Epithelial cell of prostate (primary cell): ENCODE results near the gene SDK1.

ENCODE experiments used
- DNase-seq: peaks from one replicate; pipeline ENCODE4 v3.0.0-alpha.2; 2011; ENCODE audit warnings: low read depth, low spot score
- H3K27ac ChIP-seq: fragments of 450-650 bp; 2 replicates; pipeline ENCODE4 v1.5.1; 2017; ENCODE audit warnings: mild to moderate bottlenecking

The SDK1 gene

DNA sequence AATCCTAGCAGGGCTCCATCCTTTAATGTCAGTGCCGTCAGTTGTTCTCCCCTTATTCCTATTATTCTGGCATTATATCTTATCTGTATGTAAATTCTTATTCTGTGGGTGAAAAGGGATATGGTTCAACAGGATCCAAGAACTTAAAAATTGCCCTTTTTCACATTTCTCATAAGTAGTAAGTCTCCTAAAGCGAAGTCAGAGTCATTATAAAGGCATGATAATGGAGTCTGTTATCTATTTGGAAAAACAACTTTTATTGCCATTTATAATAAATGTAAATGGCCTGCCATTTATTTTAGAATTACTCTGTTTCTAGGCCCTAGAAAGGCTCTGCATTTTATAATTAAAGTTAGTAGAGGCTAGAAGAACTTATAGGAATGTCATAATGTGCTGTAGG is 31.3 kb downstream of the SDK1 start:
- DNase-seq: no peak
- no peak overlapping the region for H3K27ac ChIP-seq

DNA sequence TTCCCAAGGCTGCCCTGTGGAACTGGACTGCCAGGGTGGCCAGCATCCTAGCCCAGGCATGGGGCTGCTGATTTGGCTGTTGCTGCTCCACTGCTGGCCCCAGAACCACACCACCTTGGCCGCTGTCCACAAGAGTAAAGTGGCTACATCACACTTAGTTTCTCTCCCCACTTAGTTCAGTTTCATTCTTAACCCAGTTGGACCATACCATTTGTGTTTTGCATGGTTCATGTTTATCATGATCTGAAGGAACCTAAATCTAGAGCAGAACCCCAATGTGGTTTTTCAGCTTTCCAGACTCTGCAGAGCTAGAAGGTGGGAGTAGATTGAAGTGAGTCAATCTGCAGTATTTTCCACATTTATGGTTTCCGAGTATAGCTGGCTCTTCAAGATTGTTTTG is 32.8 kb downstream of the SDK1 start:
- no peak overlapping the region for H3K27ac ChIP-seq
- DNase-seq: no peak

DNA sequence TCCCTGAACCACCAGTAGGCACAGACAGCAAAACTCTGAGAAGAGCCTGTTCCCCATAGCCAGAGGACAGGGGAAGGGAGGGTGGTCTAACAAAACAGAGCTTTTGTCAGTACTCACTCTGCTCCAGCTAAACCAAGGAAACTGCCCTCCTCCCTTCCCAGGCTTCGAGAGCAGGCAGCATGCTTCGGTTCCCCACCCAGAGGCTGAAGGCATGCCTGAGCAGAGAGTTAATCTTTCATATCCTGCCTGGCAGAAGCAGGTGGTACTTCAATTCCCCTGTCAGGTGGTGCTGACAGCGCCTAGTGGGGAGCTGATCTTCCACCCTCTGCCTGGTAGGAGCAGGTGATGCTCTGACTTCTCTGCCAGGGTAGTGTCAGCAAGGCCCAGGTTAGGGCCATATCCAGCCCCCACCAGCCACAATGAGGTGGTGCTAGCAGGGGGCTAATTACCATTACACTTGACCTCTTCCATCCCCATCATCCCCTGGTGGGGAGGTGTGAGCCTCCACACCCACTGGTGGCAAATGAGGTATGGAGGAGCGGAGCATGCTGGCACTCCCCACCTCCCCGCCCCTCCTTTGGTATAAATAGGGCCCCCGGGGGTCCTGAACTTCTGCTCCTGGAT is 35.1 kb downstream of the SDK1 start:
- no peak overlapping the region for H3K27ac ChIP-seq
- DNase-seq: no peak

DNA sequence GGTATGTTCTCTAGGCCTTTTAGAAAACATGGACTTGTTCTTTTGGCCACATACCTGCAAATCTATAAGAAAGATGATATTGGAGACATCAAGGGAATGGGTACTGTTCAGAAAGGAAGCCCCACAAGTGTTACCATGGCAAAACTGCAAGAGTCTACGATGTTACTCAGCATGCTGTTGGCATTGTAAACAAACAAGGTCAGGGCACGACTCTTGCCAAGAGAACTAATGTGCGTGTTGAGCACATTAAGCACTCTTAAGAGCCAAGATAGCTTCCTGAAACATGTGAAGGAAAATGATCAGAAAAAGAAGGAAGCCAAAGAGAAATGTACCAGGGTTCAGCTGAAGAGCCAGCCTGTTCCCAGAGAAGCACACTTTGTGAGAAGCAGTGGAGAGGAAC is 37.1 kb downstream of the SDK1 start:
- no peak for DNase-seq
- no peak overlapping the region for H3K27ac ChIP-seq

DNA sequence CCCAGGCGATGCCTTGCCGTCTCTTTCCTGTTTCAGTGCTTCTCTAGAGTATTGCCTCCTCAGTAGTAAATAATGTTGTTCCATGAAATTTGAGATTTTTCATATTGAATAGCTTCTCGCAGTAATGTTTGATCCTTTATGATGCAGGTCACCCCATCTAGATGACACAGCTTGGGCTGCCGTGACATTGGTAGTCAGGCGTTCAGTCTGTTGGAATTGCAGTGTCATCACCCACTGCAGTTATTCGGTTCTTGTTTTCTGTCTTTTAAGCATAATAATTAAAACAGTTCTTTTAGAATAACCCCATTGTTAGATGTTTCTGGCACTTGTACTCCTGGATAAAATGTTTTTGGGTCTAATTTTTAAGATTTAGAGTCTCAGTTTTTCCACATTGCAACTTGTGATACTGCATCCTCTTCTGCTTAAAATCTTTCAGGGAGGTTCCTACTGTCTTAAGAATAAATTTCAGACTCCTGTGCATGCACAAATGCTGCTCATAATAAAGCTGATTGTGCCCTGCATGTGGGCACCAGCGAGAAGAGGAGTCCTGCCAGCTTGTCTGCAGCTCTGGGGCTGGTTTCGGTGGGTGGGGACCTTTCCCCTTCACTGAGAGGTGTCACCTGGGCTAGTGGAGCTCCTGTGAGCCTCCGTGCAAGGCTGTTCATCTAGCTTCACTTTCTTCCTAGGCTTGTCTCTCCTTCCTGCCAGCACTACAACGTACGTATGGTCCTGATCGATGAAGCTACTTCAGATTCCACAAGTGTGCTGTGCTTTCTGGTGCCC is 44.8 kb downstream of the SDK1 start:
- no peak for DNase-seq

DNA sequence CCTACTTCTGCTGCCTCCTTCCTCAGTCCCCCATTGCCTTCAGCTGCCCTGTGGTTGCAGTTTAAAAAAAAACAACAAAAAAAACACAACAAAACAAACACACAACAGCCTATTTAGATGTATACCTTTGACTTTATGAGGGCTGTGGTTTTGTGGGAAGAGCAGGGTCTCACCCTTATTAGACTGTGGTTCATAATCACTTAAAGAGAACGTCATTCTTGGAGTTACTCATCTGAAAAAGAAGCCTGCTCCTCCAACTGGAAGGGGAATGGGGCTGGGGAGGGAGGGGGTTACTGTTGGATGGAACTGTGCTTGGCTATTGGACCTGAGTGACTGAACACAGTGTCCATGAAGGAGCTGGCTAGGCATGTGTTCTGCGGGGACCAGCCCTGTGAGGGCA is 48.1 kb downstream of the SDK1 start:
- H3K27ac ChIP-seq: no peak overlapping the region
- no peak for DNase-seq

More for the DNA sequence above, 44.8 kb downstream of the SDK1 start:
- H3K27ac ChIP-seq: no peak overlapping the region

DNA sequence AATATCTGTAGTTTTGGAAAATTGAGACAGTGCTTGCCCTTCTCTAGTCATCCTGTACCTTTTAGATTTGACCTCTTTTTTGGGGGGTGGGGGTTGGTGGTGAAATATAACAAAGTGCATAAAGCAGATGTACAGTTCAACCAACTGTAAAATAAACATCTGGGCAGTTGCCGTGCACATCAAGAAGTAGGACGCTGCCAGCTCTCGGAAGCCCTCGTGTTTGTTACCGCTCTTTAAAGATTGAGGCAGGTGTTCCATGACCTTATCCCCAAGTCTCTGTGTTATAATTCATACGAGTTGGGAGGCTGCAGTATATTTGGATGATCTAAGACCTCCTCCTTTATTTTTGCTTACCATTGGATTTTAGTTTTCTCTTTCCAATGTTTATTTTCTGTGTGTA is 55.1 kb downstream of the SDK1 start:
- no peak for DNase-seq
- H3K27ac ChIP-seq: no peak overlapping the region

- H3K27ac ChIP-seq: no peak overlapping the region
- DNase-seq: no peak
These were observed 57.9 kb downstream of the SDK1 start for GRCh38 chr7:3358991-3359390.

DNA sequence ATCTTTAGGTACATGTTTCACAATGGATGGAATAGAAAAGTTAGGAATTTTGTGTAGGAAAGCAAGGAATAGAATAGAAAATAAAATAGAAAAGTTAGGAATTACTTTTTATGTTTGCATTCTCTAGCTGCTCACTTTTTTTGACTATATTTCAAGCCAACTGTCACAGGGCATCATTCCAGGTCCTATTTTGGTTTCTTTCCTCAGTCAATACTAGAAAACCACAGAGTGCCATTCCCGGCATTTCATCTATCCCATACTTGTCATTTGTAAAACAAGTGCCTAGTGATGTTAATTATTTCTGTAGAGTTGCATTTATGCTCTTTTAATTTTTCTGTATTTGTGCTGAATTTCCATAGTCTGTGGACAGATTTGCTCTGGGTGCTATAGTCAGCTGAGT is 66.2 kb downstream of the SDK1 start:
- no peak overlapping the region for H3K27ac ChIP-seq
- no peak for DNase-seq

DNA sequence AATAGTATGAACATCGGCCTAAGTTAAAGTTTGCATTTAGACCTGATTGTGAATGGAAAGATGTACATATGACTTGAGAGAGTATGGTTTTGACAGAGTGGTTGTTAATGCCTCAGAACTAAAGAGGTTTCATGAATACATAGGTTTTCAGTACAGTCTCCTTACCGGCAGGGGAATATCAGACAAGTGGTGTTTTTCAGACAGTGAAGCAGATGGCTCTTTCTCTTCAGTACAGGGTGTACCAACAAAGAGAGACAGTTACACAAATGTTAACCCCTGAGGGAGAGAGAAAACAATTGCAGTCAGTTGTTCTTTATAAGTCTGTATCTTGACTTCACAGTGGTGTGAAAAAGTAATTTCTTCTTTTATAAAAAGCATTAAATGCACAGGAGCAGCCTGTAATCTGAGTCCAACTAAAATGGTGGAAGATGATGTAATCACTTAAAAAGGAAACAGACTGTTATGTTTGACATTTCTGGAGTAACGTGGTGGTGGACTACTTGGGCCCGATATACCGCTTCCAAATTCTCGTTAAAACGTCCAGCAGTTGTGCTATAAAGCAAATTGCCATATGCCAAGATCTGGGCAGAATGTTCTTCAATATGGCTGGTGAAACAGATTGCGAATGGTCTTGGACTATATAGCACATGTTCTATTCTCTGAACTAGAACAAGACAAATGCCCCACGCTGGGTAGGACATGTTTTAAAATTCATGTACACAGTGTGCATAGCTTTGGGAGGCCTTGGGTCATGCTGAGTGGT is 69.2 kb downstream of the SDK1 start:
- DNase-seq: no peak
- no peak overlapping the region for H3K27ac ChIP-seq

- DNase-seq: no peak
- H3K27ac ChIP-seq: no peak overlapping the region
These were observed 69.9 kb downstream of the SDK1 start for GRCh38 chr7:3370921-3371320.

GRCh38 chr7:3371601-3372000 is 70.5 kb downstream of the SDK1 start:
- no peak overlapping the region for H3K27ac ChIP-seq
- DNase-seq: no peak

- no peak overlapping the region for H3K27ac ChIP-seq
- no peak for DNase-seq
These were observed 73.2 kb downstream of the SDK1 start for GRCh38 chr7:3374239-3374638.

DNA sequence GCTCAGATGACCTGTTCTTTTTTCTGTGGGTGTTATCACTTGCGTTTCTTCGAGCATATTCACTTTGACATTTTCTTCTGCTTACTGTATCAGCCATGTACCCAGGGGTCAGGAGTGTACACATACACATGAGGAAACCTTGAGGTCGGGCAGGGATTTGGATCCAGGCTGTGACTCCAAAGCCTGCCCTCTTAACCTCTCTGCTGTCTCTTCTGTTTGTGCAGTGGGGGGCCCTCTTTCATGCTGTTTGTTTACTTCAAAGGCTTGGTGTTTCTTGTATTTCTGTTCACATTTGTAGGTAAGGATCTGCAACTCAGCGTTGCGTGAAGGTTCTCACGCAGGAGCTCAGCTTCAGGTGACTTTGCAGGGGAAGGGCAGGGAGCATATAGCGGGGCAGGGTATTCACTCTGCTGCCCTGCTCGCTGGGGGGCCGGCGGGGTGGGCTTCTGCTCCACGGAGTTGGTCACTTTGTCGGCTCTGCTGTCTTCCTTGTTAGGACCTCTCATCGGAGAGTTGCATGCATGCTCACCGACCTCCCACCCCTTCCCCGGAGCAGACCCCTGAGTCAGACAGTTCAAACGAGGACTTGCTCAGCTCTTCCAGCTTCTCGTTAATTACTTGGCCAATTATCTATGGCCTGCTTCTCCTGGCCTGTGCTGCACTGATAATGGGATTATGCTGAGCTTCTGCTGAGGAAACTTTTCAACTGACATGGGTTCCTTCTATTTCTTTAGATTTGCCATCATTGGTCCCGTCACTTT is 77.5 kb downstream of the SDK1 start:
- no peak overlapping the region for H3K27ac ChIP-seq
- DNase-seq: no peak

GRCh38 chr7:3380034-3380433 is 79.0 kb downstream of the SDK1 start:
- no peak overlapping the region for H3K27ac ChIP-seq
- no peak for DNase-seq

GRCh38 chr7:3380886-3381685 is 80.0 kb downstream of the SDK1 start:
- DNase-seq: no peak

GRCh38 chr7:3386423-3387190 is 85.6 kb downstream of the SDK1 start:
- no peak for DNase-seq
- H3K27ac ChIP-seq: no peak overlapping the region

More at GRCh38 chr7:3380886-3381685, 80.0 kb downstream of the SDK1 start:
- H3K27ac ChIP-seq: no peak overlapping the region

DNA sequence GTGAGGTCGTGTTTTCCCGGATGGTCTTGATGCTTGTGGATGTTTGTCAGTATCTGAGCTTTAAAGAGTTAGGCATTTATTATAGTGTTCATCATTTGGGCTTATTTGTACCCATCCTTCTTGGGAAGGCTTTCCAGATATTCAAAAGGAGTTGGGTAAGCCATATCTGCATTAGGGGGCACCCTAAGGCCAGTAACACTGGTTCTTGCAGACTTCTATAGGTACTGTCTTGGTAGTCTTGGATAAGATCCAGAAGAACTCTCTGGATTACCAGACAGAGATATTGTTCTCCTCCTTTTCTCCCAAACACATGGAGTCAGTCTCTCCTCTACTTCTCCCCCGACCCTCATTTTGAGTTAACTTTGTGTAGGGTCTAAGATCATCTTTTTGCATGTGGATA is 92.8 kb downstream of the SDK1 start:
- DNase-seq: no peak
- H3K27ac ChIP-seq: no peak overlapping the region

- H3K27ac ChIP-seq: no peak overlapping the region
- DNase-seq: no peak
These were observed 96.3 kb downstream of the SDK1 start for GRCh38 chr7:3397324-3397723.
